ENCODE results near the gene RNF44. TPM values are rescaled to one million over a fixed set of nuclear protein-coding genes. Genes with fewer than 3 reads are reported as not detected.

The RNF44 gene
- total RNA-seq, 3 donors from 2014 or later, result 6.9 to 17.1 (median 15.4) TPM

- peaks cover 7% of the 10 kb centered on the region for H3K36me3 ChIP-seq
- intact Hi-C loops (cut with DNase I; ENCODE audit: low total_unique reads), result no loop called here
- no peak overlapping the region for H3K27ac ChIP-seq
- TF ChIP-seq POLR2AphosphoS5 (IDR thresholded peaks at IDR 0.05) (no peak), POLR2A (IDR thresholded peaks at IDR 0.05) (no peak), CTCF (IDR thresholded peaks at IDR 0.05) (no peak)
- H3K4me1 ChIP-seq, result no peaks in the 10 kb centered on the region
- no peak for DNase-seq (ENCODE audit: low spot score in 2 of 2)
- H3K9me3 ChIP-seq, result no peaks in the 10 kb centered on the region
- no peak overlapping the region for H3K4me3 ChIP-seq
- H3K27me3 ChIP-seq, result no peaks in the 10 kb centered on the region
Observed at GRCh38 chr5:176527246-176528222, 9.7 kb downstream of the RNF44 start.

GRCh38 chr5:176526462-176526861 lies 10.7 kb downstream of the RNF44 start:
- no peak for DNase-seq (ENCODE audit: low spot score in 2 of 2)
- TF ChIP-seq CTCF (IDR thresholded peaks at IDR 0.05) (no peak), POLR2A (IDR thresholded peaks at IDR 0.05) (no peak), POLR2AphosphoS5 (IDR thresholded peaks at IDR 0.05) (no peak)
- Histone ChIP-seq H3K36me3 (peaks cover 7% of the 10 kb centered on the region), H3K27ac (no peak overlapping the region), H3K4me3 (no peak overlapping the region), H3K4me1 (no peaks in the 10 kb centered on the region), H3K9me3 (no peaks in the 10 kb centered on the region), H3K27me3 (no peaks in the 10 kb centered on the region)
- intact Hi-C loops (cut with DNase I; ENCODE audit: low total_unique reads), result no loop called here

- Histone ChIP-seq H3K4me1 (no peaks in the 10 kb centered on the region), H3K27me3 (no peaks in the 10 kb centered on the region), H3K27ac (no peak overlapping the region), H3K4me3 (no peak overlapping the region), H3K9me3 (no peaks in the 10 kb centered on the region), H3K36me3 (peaks cover 7% of the 10 kb centered on the region)
- TF ChIP-seq POLR2AphosphoS5 (IDR thresholded peaks at IDR 0.05), result no peak
- TF ChIP-seq CTCF (IDR thresholded peaks at IDR 0.05), result no peak
- no peak for TF ChIP-seq POLR2A (IDR thresholded peaks at IDR 0.05)
- DNase-seq (ENCODE audit: low spot score in 2 of 2), result no peak
- intact Hi-C loops (cut with DNase I; ENCODE audit: low total_unique reads), result no loop called here
Observed at GRCh38 chr5:176525677-176526076, 11.5 kb downstream of the RNF44 start.

GRCh38 chr5:176524987-176525386 lies 12.2 kb downstream of the RNF44 start:
- intact Hi-C loops (cut with DNase I; ENCODE audit: low total_unique reads), result no loop called here

More at GRCh38 chr5:176524987-176525386, 12.2 kb downstream of the RNF44 start:
- no peak for DNase-seq (ENCODE audit: low spot score in 2 of 2)
- Histone ChIP-seq H3K27me3 (no peaks in the 10 kb centered on the region), H3K9me3 (no peaks in the 10 kb centered on the region), H3K4me1 (no peaks in the 10 kb centered on the region), H3K4me3 (no peak overlapping the region), H3K27ac (no peak overlapping the region), H3K36me3 (peaks cover 7% of the 10 kb centered on the region)
- no peak for TF ChIP-seq CTCF (IDR thresholded peaks at IDR 0.05)
- TF ChIP-seq POLR2AphosphoS5 (IDR thresholded peaks at IDR 0.05), result no peak
